HepG2 (cell line): Measurements from ENCODE around the gene LRRN2. TPM values are rescaled to one million over a fixed set of nuclear protein-coding genes. Genes with fewer than 3 reads are reported as not detected.

ENCODE experiments used
- BHLHE40 ChIP-seq: IDR thresholded peaks from 2 replicates; pipeline ENCODE4 v1.6.1; 2011; ENCODE audit warnings: low read length, improper control_type of control experiment
- FOSL1 ChIP-seq: sonication (generic); formaldehyde crosslinking; IDR thresholded peaks from 2 replicates; pipeline ENCODE4 v1.9.0; 2021; ENCODE audit warnings: missing genetic modification reagents, borderline replicate concordance
- FOXJ3 ChIP-seq: sonication (generic); formaldehyde crosslinking; IDR thresholded peaks from 2 replicates; pipeline ENCODE4 v1.4.0; 2020; ENCODE audit warnings: missing genetic modification reagents, mild to moderate bottlenecking, borderline replicate concordance
- HDAC2 ChIP-seq: sonication (generic); formaldehyde crosslinking; IDR thresholded peaks from 2 replicates; pipeline ENCODE4 v1.4.0; 2020; ENCODE audit warnings: missing genetic modification reagents
- JUN ChIP-seq: sonication (generic); formaldehyde crosslinking; IDR thresholded peaks from 2 replicates; pipeline ENCODE4 v1.4.0; 2020; ENCODE audit warnings: mild to moderate bottlenecking, missing genetic modification reagents
- KLF11 ChIP-seq: IDR thresholded peaks from 2 replicates; pipeline ENCODE4 v1.6.1; 2016; ENCODE audit warnings: missing compliant biosample characterization
- MED1 ChIP-seq: sonication (generic); formaldehyde crosslinking; IDR thresholded peaks from 2 replicates; pipeline ENCODE4 v1.4.0; 2020; ENCODE audit warnings: missing genetic modification reagents
- NAIF1 ChIP-seq: sonication (generic); formaldehyde crosslinking; IDR thresholded peaks from 2 replicates; pipeline ENCODE4 v1.5.0; 2020; ENCODE audit warnings: mild to moderate bottlenecking, missing genetic modification reagents, borderline replicate concordance
- NCOA1 ChIP-seq: sonication (generic); formaldehyde crosslinking; IDR thresholded peaks from 2 replicates; pipeline ENCODE4 v1.9.0; 2021; ENCODE audit warnings: missing genetic modification reagents
- SP2 ChIP-seq: sonication (generic); formaldehyde crosslinking; IDR thresholded peaks from 2 replicates; pipeline ENCODE4 v1.5.1; 2020; ENCODE audit warnings: mild to moderate bottlenecking, missing genetic modification reagents
- TARDBP ChIP-seq: sonication (generic); formaldehyde crosslinking; IDR thresholded peaks from 2 replicates; pipeline ENCODE4 v1.8.0; 2022; ENCODE audit warnings: mild to moderate bottlenecking, missing genetic modification reagents
- TOPORS ChIP-seq: sonication (generic); formaldehyde crosslinking; IDR thresholded peaks from 2 replicates; pipeline ENCODE4 v1.8.0; 2023; ENCODE audit warnings: mild to moderate bottlenecking, missing genetic modification reagents
- YY1 ChIP-seq: IDR thresholded peaks from 2 replicates; pipeline ENCODE4 v1.6.1; 2011; ENCODE audit warnings: low read length, low read depth, moderate library complexity, mild to moderate bottlenecking; ENCODE audit not compliant: insufficient read depth, insufficient replicate concordance
- ZBTB8A ChIP-seq: sonication (generic); formaldehyde crosslinking; IDR thresholded peaks from 2 replicates; pipeline ENCODE4 v1.4.0; 2020; ENCODE audit warnings: mild to moderate bottlenecking, low read depth, missing genetic modification reagents, borderline replicate concordance
- ZFP37 ChIP-seq: sonication (generic); formaldehyde crosslinking; IDR thresholded peaks from 2 replicates; pipeline ENCODE4 v1.4.0; 2020; ENCODE audit warnings: missing genetic modification reagents, borderline replicate concordance
- ZFP90 ChIP-seq: sonication (generic); formaldehyde crosslinking; IDR thresholded peaks from 2 replicates; pipeline ENCODE4 v1.8.0; 2022; ENCODE audit warnings: missing genetic modification reagents, mild to moderate bottlenecking, inconsistent platforms, borderline replicate concordance
- ZNF34 ChIP-seq: sonication (generic); formaldehyde crosslinking; IDR thresholded peaks from 2 replicates; pipeline ENCODE4 v1.4.0; 2020; ENCODE audit warnings: mild to moderate bottlenecking, missing genetic modification reagents, borderline replicate concordance
- ZNF674 ChIP-seq: sonication (generic); formaldehyde crosslinking; IDR thresholded peaks from 2 replicates; pipeline ENCODE4 v1.5.0; 2020; ENCODE audit warnings: low read depth, mild to moderate bottlenecking, missing genetic modification reagents
- ZNF792 ChIP-seq: IDR thresholded peaks from 2 replicates; pipeline ENCODE4 v1.6.1; 2016
- polyA plus RNA-seq, 8 experiments: library from polyadenylated mRNA; depleted of rRNA in 3 of 8; stranded (reverse) in 7 of 8; unstranded in 1 of 8; fragments of >200 nt; fragmentation: Illumina TruSeq in 4 of 8; extraction: Trizol in 4 of 8; gene quantifications; 2 replicates each; pipeline versions ENCODE4 v1.2.1 to v1.2.3, GENCODE V29; 2011 to 2016; ENCODE audit warnings: low read depth in 4 of 8, missing spikeins in 1 of 8, mixed read lengths in 1 of 8; ENCODE audit not compliant: insufficient read depth in 1 of 8
- total RNA-seq, 5 experiments: library from RNA; depleted of rRNA; stranded (reverse); fragments of >200 nt; fragmentation: Illumina TruSeq; extraction: Trizol; gene quantifications; 2 replicates each; pipeline ENCODE4 v1.2.3, GENCODE V29; 2016; ENCODE audit warnings: low read depth in 1 of 5
- TF ChIP-seq, protein P1 (sequence below): sonication (generic); formaldehyde crosslinking; IDR thresholded peaks from 2 replicates; pipeline ENCODE4 v1.4.0; 2020; ENCODE audit warnings: missing genetic modification reagents
- TF ChIP-seq, protein P2 (sequence below): sonication (generic); formaldehyde crosslinking; IDR thresholded peaks from 2 replicates; pipeline ENCODE4 v1.5.0; 2020; ENCODE audit warnings: missing genetic modification reagents, mild to moderate bottlenecking, borderline replicate concordance
- TF ChIP-seq, protein P3 (sequence below): sonication (generic); formaldehyde crosslinking; conservative IDR thresholded peaks from 2 replicates; pipeline ENCODE4 v1.8.0; 2022; ENCODE audit warnings: missing genetic modification reagents
- TF ChIP-seq, protein P4 (sequence below): sonication (generic); formaldehyde crosslinking; IDR thresholded peaks from 2 replicates; pipeline ENCODE4 v1.4.0; 2020; ENCODE audit warnings: mild to moderate bottlenecking, missing genetic modification reagents

The LRRN2 gene
- total and polyA plus RNA-seq, 2 of the 13 experiments (the other 11 are each of a cell fraction or from before 2014, with no cell fraction given) = not detected

DNA sequence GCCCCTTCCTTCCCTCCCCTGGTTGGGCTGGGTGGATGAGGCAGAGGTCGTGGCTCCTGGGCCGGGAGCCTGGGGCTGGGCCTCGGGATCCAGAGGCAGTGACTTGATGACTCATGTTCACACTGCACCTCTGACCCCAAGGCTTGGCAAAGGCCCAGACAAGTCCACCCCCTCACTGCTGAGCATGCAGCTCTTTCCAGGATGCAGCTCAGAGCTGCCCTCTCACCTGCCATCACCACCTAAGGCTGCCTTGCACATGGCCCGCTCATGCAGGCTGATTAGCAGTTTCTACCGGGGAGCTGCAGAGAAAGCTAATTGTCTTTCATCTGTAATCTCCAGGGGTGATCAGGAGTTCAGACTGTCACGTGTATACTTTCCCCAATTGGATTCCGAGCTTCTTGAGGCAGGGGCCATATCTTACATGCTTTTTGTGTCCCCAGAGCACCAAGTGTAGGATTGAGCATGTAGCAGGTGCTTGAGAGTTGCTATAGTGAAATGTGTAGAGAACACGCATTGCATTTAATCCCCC, 62.1 kb downstream of the LRRN2 start (continued):
- TF ChIP-seq, protein P1, sequence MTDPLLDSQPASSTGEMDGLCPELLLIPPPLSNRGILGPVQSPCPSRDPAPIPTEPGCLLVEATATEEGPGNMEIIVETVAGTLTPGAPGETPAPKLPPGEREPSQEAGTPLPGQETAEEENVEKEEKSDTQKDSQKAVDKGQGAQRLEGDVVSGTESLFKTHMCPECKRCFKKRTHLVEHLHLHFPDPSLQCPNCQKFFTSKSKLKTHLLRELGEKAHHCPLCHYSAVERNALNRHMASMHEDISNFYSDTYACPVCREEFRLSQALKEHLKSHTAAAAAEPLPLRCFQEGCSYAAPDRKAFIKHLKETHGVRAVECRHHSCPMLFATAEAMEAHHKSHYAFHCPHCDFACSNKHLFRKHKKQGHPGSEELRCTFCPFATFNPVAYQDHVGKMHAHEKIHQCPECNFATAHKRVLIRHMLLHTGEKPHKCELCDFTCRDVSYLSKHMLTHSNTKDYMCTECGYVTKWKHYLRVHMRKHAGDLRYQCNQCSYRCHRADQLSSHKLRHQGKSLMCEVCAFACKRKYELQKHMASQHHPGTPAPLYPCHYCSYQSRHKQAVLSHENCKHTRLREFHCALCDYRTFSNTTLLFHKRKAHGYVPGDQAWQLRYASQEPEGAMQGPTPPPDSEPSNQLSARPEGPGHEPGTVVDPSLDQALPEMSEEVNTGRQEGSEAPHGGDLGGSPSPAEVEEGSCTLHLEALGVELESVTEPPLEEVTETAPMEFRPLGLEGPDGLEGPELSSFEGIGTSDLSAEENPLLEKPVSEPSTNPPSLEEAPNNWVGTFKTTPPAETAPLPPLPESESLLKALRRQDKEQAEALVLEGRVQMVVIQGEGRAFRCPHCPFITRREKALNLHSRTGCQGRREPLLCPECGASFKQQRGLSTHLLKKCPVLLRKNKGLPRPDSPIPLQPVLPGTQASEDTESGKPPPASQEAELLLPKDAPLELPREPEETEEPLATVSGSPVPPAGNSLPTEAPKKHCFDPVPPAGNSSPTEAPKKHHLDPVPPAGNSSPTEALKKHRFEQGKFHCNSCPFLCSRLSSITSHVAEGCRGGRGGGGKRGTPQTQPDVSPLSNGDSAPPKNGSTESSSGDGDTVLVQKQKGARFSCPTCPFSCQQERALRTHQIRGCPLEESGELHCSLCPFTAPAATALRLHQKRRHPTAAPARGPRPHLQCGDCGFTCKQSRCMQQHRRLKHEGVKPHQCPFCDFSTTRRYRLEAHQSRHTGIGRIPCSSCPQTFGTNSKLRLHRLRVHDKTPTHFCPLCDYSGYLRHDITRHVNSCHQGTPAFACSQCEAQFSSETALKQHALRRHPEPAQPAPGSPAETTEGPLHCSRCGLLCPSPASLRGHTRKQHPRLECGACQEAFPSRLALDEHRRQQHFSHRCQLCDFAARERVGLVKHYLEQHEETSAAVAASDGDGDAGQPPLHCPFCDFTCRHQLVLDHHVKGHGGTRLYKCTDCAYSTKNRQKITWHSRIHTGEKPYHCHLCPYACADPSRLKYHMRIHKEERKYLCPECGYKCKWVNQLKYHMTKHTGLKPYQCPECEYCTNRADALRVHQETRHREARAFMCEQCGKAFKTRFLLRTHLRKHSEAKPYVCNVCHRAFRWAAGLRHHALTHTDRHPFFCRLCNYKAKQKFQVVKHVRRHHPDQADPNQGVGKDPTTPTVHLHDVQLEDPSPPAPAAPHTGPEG (CRISPR knock-in tag) = no peak
- TF ChIP-seq ZFP37 = no peak
- TF ChIP-seq NCOA1 (CRISPR knock-in tag) = no peak
- peak; percentile 50; the same call in 1 of the 2 replicates for TF ChIP-seq JUN (CRISPR knock-in tag)
- no peak for TF ChIP-seq TOPORS (CRISPR knock-in tag)
- no peak for TF ChIP-seq ZNF674 (CRISPR knock-in tag)
- TF ChIP-seq YY1 = no peak
- no peak for TF ChIP-seq ZNF34 (CRISPR knock-in tag)
- TF ChIP-seq, protein P2, sequence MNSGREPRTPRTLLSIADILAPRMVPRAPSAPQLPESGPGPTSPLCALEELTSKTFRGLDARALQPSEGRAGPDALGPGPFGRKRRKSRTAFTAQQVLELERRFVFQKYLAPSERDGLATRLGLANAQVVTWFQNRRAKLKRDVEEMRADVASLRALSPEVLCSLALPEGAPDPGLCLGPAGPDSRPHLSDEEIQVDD (CRISPR knock-in tag) = no peak
- TF ChIP-seq MED1 = no peak
- TF ChIP-seq, protein P3, sequence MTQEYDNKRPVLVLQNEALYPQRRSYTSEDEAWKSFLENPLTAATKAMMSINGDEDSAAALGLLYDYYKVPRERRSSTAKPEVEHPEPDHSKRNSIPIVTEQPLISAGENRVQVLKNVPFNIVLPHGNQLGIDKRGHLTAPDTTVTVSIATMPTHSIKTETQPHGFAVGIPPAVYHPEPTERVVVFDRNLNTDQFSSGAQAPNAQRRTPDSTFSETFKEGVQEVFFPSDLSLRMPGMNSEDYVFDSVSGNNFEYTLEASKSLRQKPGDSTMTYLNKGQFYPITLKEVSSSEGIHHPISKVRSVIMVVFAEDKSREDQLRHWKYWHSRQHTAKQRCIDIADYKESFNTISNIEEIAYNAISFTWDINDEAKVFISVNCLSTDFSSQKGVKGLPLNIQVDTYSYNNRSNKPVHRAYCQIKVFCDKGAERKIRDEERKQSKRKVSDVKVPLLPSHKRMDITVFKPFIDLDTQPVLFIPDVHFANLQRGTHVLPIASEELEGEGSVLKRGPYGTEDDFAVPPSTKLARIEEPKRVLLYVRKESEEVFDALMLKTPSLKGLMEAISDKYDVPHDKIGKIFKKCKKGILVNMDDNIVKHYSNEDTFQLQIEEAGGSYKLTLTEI = no peak
- no peak for TF ChIP-seq HDAC2 (CRISPR knock-in tag)
- TF ChIP-seq ZNF792 (CRISPR knock-in tag) = no peak
- peak; percentile 22; the same call in 1 of the 2 replicates for TF ChIP-seq BHLHE40
- no peak for TF ChIP-seq TARDBP (CRISPR knock-in tag)
- TF ChIP-seq SP2 = no peak
- TF ChIP-seq ZBTB8A (CRISPR knock-in tag) = no peak
- no peak for TF ChIP-seq NAIF1 (CRISPR knock-in tag)
- TF ChIP-seq, protein P4, sequence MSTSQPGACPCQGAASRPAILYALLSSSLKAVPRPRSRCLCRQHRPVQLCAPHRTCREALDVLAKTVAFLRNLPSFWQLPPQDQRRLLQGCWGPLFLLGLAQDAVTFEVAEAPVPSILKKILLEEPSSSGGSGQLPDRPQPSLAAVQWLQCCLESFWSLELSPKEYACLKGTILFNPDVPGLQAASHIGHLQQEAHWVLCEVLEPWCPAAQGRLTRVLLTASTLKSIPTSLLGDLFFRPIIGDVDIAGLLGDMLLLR (CRISPR knock-in tag) = no peak
- no peak for TF ChIP-seq KLF11 (CRISPR knock-in tag)
- TF ChIP-seq FOSL1 (CRISPR knock-in tag) = peak; percentile 79; the same call in 1 of the 2 replicates
- no peak for TF ChIP-seq FOXJ3 (CRISPR knock-in tag)
- TF ChIP-seq ZFP90 = no peak
